ENCODE measurements around the gene ASCL5.

DNA sequence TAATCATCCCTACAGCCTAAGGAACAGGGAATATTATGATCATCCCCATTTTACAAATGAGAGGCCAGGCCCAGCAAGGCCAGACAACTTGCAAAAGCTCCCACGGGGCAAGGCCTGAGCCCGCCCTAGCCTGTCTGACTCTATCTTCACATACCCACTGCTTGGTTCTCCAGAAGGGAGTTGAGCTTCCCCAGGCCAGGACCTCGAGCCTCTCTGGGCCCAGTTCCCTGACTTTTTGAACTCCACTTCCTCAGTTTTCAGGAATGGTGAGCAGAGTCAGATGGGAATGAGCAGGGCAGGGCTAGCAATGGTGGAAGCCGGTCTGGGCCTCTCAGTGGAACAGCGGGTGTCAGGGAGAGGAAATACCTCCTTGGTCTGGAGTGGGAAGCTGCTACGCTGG is 54.1 kb downstream of the ASCL5 start:
- TF ChIP-seq, protein P1, sequence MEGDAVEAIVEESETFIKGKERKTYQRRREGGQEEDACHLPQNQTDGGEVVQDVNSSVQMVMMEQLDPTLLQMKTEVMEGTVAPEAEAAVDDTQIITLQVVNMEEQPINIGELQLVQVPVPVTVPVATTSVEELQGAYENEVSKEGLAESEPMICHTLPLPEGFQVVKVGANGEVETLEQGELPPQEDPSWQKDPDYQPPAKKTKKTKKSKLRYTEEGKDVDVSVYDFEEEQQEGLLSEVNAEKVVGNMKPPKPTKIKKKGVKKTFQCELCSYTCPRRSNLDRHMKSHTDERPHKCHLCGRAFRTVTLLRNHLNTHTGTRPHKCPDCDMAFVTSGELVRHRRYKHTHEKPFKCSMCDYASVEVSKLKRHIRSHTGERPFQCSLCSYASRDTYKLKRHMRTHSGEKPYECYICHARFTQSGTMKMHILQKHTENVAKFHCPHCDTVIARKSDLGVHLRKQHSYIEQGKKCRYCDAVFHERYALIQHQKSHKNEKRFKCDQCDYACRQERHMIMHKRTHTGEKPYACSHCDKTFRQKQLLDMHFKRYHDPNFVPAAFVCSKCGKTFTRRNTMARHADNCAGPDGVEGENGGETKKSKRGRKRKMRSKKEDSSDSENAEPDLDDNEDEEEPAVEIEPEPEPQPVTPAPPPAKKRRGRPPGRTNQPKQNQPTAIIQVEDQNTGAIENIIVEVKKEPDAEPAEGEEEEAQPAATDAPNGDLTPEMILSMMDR (conservative IDR thresholded peaks at IDR 0.05): no peak
- TF ChIP-seq ZFX (IDR thresholded peaks at IDR 0.05): no peak

Measured in C4-2B (cell line).